ENCODE measurements around the gene ABCA4. TPM values are rescaled to one million over a fixed set of nuclear protein-coding genes. Genes with fewer than 3 reads are reported as not detected.

Gene ABCA4
- 2.0 and 4.0 TPM in 2 replicates for total RNA-seq

DNA sequence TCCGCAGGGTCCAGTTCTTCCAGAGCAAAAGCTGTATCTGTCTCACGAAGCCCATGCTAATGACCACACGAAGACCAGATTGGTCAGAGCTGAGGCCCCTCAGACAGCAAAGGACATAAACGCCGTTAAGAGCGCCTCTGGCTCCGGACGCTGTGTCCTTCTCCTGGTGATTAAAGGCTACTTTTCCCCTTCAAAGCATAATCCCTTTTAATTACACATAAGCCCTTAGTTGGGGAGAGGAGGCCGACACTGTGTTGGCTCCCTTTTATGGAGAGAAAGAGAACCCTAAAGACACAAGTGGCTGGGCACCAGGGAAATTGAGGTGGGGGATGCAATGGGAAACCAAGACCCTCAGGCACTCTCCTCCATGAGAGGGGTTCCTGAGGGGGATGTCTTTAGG lies at the start of gene ABCA4:
Gene ABCA4 (minus strand): TSS at position 158 of the 400 bp plus-strand sequence. CDS start 103 bp downstream, at position 55.

Other genes with a start within 250 kb of the ABCA4 start
- gene DNTTIP2, start 241.9 kb downstream of the ABCA4 start, total RNA-seq, result 25.8 and 27.9 TPM in 2 replicates
- gene GCLM, start 211.7 kb downstream of the ABCA4 start, total RNA-seq, result 17.2 and 19.3 TPM in 2 replicates
- 144 and 157 TPM in 2 replicates for gene ARHGAP29, start 116.4 kb upstream of the ABCA4 start, total RNA-seq